ENCODE results near the gene AGXT2.

DNA sequence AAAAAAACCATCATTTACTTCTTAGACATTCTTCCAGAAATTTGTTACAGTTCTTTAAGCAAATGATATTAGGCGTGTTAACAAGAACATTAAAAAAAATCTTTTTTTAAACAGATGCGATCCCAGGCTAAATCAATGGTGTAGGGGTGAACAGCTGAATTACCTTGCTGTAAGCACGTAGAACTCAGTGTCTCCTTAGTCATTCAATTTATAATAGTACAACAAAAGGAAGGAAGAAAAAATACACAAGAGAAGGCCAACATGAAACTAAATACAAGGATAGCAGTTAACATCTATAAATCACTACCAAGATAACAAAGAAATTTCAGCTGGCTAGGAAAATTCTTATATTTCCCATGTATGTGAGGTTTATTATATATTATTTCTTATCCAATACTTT, 35.4 kb downstream of the AGXT2 start:
- TF ChIP-seq POLR2A (IDR thresholded peaks at IDR 0.05) (no peak), CTCF (IDR thresholded peaks at IDR 0.05) (no peak)
